Endothelial cell of umbilical vein (primary cell): Measurements from ENCODE around the gene CD34. TPM values are rescaled to one million over a fixed set of nuclear protein-coding genes. Genes with fewer than 3 reads are reported as not detected.

ENCODE experiments used
- BruUV-seq: library from RNA; stranded (reverse); fragments of 400-500 nt; replicated peaks from 2 replicates; lab custom pipeline; 2021; lab: Mats Ljungman, UMichigan
- CTCF ChIA-PET: fragments of 300-600, 350-600 bp; sonication (Branson Sonifier 250); formaldehyde crosslinking; loops from one replicate; lab custom pipeline; 2021; ENCODE audit warnings: antibody characterized with exemption, inconsistent platforms; lab: Charles Lee
- POLR2A ChIA-PET: fragments of 300-600, 350-600 bp; sonication (Branson Sonifier 250); formaldehyde crosslinking; loops from one replicate; lab custom pipeline; 2021; ENCODE audit warnings: antibody characterized with exemption, inconsistent platforms; lab: Charles Lee
- DNase-seq: peaks from one replicate; pipeline ENCODE4 v3.0.0-alpha.2; 2011; ENCODE audit warnings: low read depth, low spot score
- FAIRE-seq: peaks from 2 replicates; lab custom pipeline; 2011; peaks lifted over from hg19 to GRCh38; lab: Jason Lieb, UNC
- H2AFZ ChIP-seq: 2 replicates; pipeline ENCODE4 v1.6.0; 2012; ENCODE audit warnings: low read depth, low read length, control low read depth, inconsistent platforms
- H3K27ac ChIP-seq: 2 replicates; pipeline ENCODE4 v1.5.1; 2011; ENCODE audit warnings: low read depth, mild to moderate bottlenecking, control low read depth, low read length, moderate library complexity; ENCODE audit not compliant: insufficient read depth
- H3K27me3 ChIP-seq, 2 experiments: 2 replicates each; pipeline versions ENCODE4 v1.6.0 to v1.6.1; 2011; ENCODE audit warnings: low read length in 2 of 2, mixed read lengths in 1 of 2; ENCODE audit not compliant: control insufficient read depth in 2 of 2, insufficient read depth in 2 of 2
- H3K36me3 ChIP-seq, 2 experiments: 2 replicates in 1 of 2; 3 replicates in 1 of 2; pipeline ENCODE4 v1.5.1; 2011; ENCODE audit warnings: low read length in 2 of 2, mild to moderate bottlenecking in 1 of 2, moderate library complexity in 1 of 2; ENCODE audit not compliant: control insufficient read depth in 2 of 2, insufficient read depth in 2 of 2; ENCODE audit errors: extremely low read depth in 1 of 2
- H3K4me1 ChIP-seq: 3 replicates; pipeline ENCODE4 v1.5.1; 2011; ENCODE audit warnings: mild to moderate bottlenecking, low read length; ENCODE audit not compliant: control insufficient read depth, insufficient read depth; ENCODE audit errors: extremely low read depth
- H3K4me2 ChIP-seq: 2 replicates; pipeline ENCODE4 v1.6.1; 2011; ENCODE audit warnings: low read length, control low read depth, mixed read lengths; ENCODE audit not compliant: insufficient read depth
- H3K4me3 ChIP-seq, 3 experiments: fragments of 200-600 bp in 1 of 3; sonication (generic), shearing (Covaris generic) in 1 of 3; replicated peaks in 1 of 3; 2 replicates each; pipeline ENCODE4 v1.5.1; 2011 to 2016; ENCODE audit warnings: control low read depth in 3 of 3, low read length in 3 of 3, mild to moderate bottlenecking in 2 of 3, inconsistent platforms in 1 of 3, low read depth in 1 of 3, moderate library complexity in 1 of 3; ENCODE audit not compliant: insufficient read depth in 1 of 3
- H3K79me2 ChIP-seq: 2 replicates; pipeline ENCODE4 v1.6.0; 2012; ENCODE audit warnings: low read length, inconsistent platforms; ENCODE audit not compliant: control insufficient read depth, insufficient read depth
- H3K9ac ChIP-seq: replicated peaks from 2 replicates; pipeline ENCODE3; 2011; ENCODE audit warnings: low read length, control low read depth; ENCODE audit not compliant: insufficient read depth; ENCODE audit errors: extremely low read depth
- H3K9me1 ChIP-seq: replicated peaks from 3 replicates; pipeline ENCODE4 v1.6.0; 2011; ENCODE audit warnings: mild to moderate bottlenecking, low read length; ENCODE audit not compliant: control insufficient read depth, insufficient read depth; ENCODE audit errors: extremely low read depth
- H3K9me3 ChIP-seq: replicated peaks from 2 replicates; pipeline ENCODE4 v1.5.1; 2012; ENCODE audit warnings: low read length, inconsistent platforms; ENCODE audit not compliant: control insufficient read depth, insufficient read depth
- H4K20me1 ChIP-seq: replicated peaks from 2 replicates; pipeline ENCODE3; 2011; ENCODE audit warnings: mild to moderate bottlenecking, low read length; ENCODE audit not compliant: control insufficient read depth, insufficient read depth; ENCODE audit errors: extremely low read depth
- CTCF ChIP-seq, 2 donors: IDR thresholded peaks; 1 replicate in 1 of 2; 2 replicates in 1 of 2; pipeline ENCODE4 v1.5.1; 2011; ENCODE audit warnings: low read length in 2 of 2, mild to moderate bottlenecking in 2 of 2, moderate library complexity in 2 of 2, control low read depth in 1 of 2, inconsistent platforms in 1 of 2, low read depth in 1 of 2; ENCODE audit not compliant: insufficient read depth in 1 of 2; ENCODE audit errors: extremely low read depth in 1 of 2
- GATA2 ChIP-seq: IDR thresholded peaks from 2 replicates; pipeline ENCODE4 v1.7.0; 2011; ENCODE audit warnings: low read depth, mild to moderate bottlenecking, moderate library complexity, mixed read lengths, low read length; ENCODE audit not compliant: insufficient read length, insufficient read depth
- JUN ChIP-seq: IDR thresholded peaks from 2 replicates; pipeline ENCODE4 v1.6.1; 2011; ENCODE audit warnings: borderline replicate concordance, low read depth; ENCODE audit not compliant: insufficient read length, insufficient read depth
- MAX ChIP-seq: IDR thresholded peaks from 2 replicates; pipeline ENCODE4 v1.6.1; 2011; ENCODE audit not compliant: insufficient read depth, insufficient read length
- MYC ChIP-seq: IDR thresholded peaks from one replicate; pipeline ENCODE4 v1.6.1; 2011; ENCODE audit warnings: mild to moderate bottlenecking, low read depth, low read length
- POLR2A ChIP-seq: IDR thresholded peaks from 2 replicates; pipeline ENCODE4 v1.6.1; 2012; ENCODE audit warnings: low read depth, mild to moderate bottlenecking, control low read depth, low read length
- POLR2AphosphoS5 ChIP-seq: IDR thresholded peaks from 2 replicates; pipeline ENCODE4 v1.6.1; 2012; ENCODE audit warnings: low read depth, mild to moderate bottlenecking, control low read depth, low read length, moderate library complexity; ENCODE audit not compliant: insufficient read depth
- dilution Hi-C: fragments of 300-500 bp; cut with MboI; formaldehyde crosslinking; loops from one replicate; pipeline ENCODE4 v1.15.0; 2019; ENCODE audit warnings: low sequenced_read_pairs; ENCODE audit not compliant: extremely low pct_ligation_motif_present
- intact Hi-C: fragments of 100-400 bp; cut with micrococcal nuclease; formaldehyde crosslinking; loops from one replicate; pipeline ENCODE4 v1.10.0; 2022
- polyA plus RNA-seq, 4 experiments: library from polyadenylated mRNA; depleted of rRNA in 3 of 4; stranded (reverse) in 3 of 4; unstranded in 1 of 4; fragments of >200 nt; gene quantifications; 2 replicates each; pipeline versions ENCODE4 v1.2.1 to v1.2.3, GENCODE V29; 2011 to 2012; ENCODE audit warnings: missing spikeins in 1 of 4
- total RNA-seq: library from RNA; stranded (reverse); gene quantifications from 2 replicates; pipeline ENCODE4 v1.2.3, GENCODE V29; 2021

The CD34 gene
- total and polyA plus RNA-seq, 2 donors (not counting 3 experiments of a cell fraction or from before 2014, with no cell fraction given), result 102 to 174 TPM

- no peak overlapping the region for H3K27ac ChIP-seq
- H3K36me3 ChIP-seq, result no peaks in the 10 kb centered on the region
- H3K9me3 ChIP-seq, result no peaks in the 10 kb centered on the region
- TF ChIP-seq POLR2AphosphoS5 (no peak), JUN (no peak), MAX (no peak), MYC (no peak), GATA2 (no peak), POLR2A (no peak), CTCF (IDR thresholded peaks at IDR 0.05; ENCODE audit: extremely low read depth in 1 of 2, insufficient read depth in 1 of 2, low read depth in 1 of 2, low read length in 2 of 2) (no peak)
- FAIRE-seq, result no peak
- no peaks in the 10 kb centered on the region for H4K20me1 ChIP-seq
- ChIA-PET POLR2A (no interaction called here), CTCF (interaction anchor here (0.9 to 6.0 kb wide), 8 partner anchors 9 to 60 kb away, joined by 4 to 56 read pairs (median 5); no protein-coding TSS in a partner anchor)
- BruUV-seq, result no TSS peak
- H3K4me1 ChIP-seq, result peaks cover 42% of the 10 kb centered on the region
- H3K9me1 ChIP-seq, result no peaks in the 10 kb centered on the region
- dilution Hi-C loops, result no loop called here
- H3K4me3 ChIP-seq, result no peak overlapping the region
- intact Hi-C loops, result no loop called here
- no peak overlapping the region for H2AFZ ChIP-seq
- peaks cover 2 to 5% of the 10 kb centered on the region in 2 experiments for H3K27me3 ChIP-seq
- H3K9ac ChIP-seq, result no peak overlapping the region
- H3K4me2 ChIP-seq, result no peak overlapping the region
- DNase-seq, result no peak
- H3K79me2 ChIP-seq, result no peaks in the 10 kb centered on the region
Measured at GRCh38 chr1:207946756-207947155, 35.8 kb upstream of the CD34 start.
